HEK293T (cell line): ENCODE measurements around the gene VIM.

Source experiments
- ARNT ChIP-seq: fragments of 450-650 bp; IDR thresholded peaks from 2 replicates; pipeline ENCODE4 v1.6.1; 2017; ENCODE audit warnings: mild to moderate bottlenecking
- BHLHE40 ChIP-seq: fragments of 450-650 bp; IDR thresholded peaks from 2 replicates; pipeline ENCODE4 v1.6.1; 2016; ENCODE audit warnings: mild to moderate bottlenecking, moderate library complexity, borderline replicate concordance
- CTBP1 ChIP-seq: fragments of 450-650 bp; IDR thresholded peaks from 2 replicates; pipeline ENCODE4 v1.6.1; 2016; ENCODE audit warnings: borderline replicate concordance
- ELF4 ChIP-seq: fragments of 450-650 bp; IDR thresholded peaks from 2 replicates; pipeline ENCODE4 v1.6.1; 2017; ENCODE audit warnings: antibody characterized with exemption
- FOXK2 ChIP-seq: fragments of 450-650 bp; IDR thresholded peaks from 2 replicates; pipeline ENCODE4 v1.6.1; 2016; ENCODE audit warnings: mild to moderate bottlenecking
- LEF1 ChIP-seq: fragments of 450-650 bp; IDR thresholded peaks from 2 replicates; pipeline ENCODE4 v1.6.1; 2017; ENCODE audit warnings: mild to moderate bottlenecking, borderline replicate concordance
- PKNOX1 ChIP-seq: fragments of 450-650 bp; IDR thresholded peaks from 2 replicates; pipeline ENCODE4 v1.6.1; 2016
- SP1 ChIP-seq: fragments of 450-650 bp; IDR thresholded peaks from 2 replicates; pipeline ENCODE4 v1.6.1; 2017
- TARDBP ChIP-seq: fragments of 450-650 bp; IDR thresholded peaks from 2 replicates; pipeline ENCODE4 v1.6.1; 2016
- ZNF384 ChIP-seq: fragments of 450-650 bp; IDR thresholded peaks from 2 replicates; pipeline ENCODE4 v1.6.1; 2016

DNA sequence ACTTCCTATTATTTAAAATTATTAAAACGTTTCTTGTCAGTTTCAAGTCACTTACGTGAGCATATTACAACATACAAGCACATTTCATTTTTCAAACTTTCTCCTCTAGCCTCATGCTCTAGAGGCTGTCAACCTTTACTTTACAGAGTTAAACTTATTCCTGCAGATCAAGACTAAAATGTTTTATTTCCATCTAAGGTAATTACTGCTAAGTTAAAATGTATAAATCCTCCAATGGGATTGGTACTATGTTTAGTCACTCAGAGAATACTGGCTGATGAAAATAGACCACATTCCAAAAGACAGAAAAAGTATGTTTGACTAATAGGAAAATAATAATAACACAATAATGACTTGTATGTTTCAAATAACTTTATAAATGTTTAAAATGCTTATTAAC, 18.2 kb upstream of the VIM start:
- TF ChIP-seq SP1 (no peak), FOXK2 (no peak), ARNT (no peak), PKNOX1 (no peak), LEF1 (no peak), CTBP1 (no peak), TARDBP (no peak), ZNF384 (no peak), BHLHE40 (no peak), ELF4 (no peak)
